NCI-H2081 treated with DMSO at 0.1 percent for 48 hours (cell line): ENCODE data around the gene CEP120.
A peak's percentile ranks its signal among the peaks of the same experiment; 100 is the strongest.
"Not testable (repeated sequence)": the region's sequence is repeated elsewhere in the genome, so short reads cannot be mapped to it uniquely, and the experiment has no call there.

Experiments used
- DNase-seq: peaks from one replicate; lab custom pipeline; 2025; lab: John Stamatoyannopoulos, UW

Gene CEP120

DNA sequence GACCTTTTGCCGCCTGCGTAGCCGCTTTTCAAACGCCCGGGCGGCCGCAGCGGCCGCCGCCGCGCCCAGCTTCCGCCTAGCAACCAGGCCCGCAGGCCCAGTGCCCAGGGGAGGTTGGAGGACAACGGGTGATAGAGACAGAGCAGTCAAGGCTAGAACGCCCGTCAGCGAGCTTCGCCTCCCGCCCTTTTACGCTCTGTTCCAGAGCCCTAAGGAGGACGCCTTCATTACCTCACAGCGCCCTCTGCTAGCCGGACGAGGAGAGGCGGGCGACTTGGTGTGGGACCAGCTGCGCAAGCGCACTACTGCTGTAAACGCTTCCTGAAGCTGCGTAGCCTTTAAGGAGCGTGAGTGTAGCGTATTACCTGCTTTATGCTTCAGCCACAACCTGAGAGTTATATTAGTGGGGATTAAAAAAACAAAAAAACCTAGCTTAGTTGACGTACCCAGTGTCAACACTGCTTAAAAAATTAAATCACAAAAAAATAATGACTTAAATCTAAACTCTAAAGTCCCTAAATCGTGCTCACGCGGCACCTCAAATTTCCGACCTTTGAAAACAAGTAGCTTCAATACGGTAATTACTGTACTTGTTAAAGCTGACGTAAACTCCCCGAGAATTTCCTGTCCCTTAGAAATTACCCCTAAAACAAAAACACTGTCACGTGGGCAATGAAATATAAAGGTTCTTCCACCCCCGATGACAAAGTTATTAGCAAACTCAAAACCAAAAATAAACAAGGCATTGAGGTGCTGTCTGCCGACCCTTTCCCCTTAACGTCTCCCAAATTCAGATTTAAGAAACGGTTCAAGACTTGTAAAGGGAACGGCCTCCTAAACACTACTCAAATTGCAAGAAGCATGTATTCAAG lies at the start of gene CEP120:
CEP120 (minus strand) TSS at position 126 of the 872 bp plus-strand sequence. CDS start 405 bp downstream, outside the sequence.
- DNase-seq: peak; percentile 94

DNA sequence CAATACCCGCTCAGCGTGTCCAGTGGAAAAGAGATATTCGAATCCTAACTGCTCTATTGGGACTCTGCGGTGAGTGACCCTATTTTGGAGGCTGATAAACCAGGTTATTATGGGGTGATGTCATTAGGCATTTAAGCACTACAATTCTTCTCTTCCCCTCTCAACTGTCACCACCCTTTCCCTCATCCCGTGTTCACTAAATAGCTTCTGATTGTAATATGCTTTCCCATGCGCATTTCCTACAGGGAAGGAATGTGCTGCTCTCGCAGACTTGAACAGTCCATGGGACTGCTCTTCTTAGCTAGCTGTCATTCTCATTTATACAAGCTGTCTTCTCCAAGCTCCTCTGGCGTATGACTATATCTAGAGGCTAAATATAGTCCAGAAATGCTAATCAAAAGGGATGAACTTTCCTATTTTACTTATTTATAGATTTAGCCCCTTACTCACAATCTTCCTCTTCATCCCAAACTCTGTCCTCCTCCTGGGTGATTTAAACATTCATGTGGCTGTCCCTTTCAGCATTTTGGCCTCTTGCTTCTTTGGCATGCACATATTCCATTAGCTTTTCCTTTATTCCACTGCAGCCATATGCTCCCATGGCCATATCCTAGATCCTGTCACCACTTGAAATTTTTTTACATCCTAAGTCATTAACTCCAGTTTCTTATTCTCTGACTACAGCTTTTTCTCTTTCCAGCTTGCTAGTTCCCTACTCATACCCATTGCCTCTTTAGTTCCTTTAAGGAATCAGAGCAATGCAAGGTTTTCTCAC lies 49.1 kb upstream of the CEP120 start:
- no peak for DNase-seq

DNA sequence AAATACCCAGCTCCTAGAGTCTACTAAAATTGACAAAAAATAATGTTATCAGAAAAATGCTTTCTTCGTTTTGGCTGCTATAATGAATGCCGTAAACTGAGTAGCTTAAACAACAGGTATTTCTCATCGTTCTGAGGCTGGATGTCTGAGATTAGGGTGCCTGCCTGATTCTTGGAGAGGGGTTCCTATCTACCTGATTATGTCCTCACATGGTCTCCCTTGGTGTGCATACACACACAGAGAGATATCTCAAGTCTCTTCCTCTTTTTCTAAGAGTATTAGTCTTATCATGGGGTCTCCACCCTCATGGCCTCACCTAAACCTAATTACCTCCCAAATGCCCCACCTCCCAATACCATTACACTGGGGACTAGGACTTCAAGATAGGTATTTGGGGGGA lies 48.2 kb upstream of the CEP120 start:
- DNase-seq: no peak

DNA sequence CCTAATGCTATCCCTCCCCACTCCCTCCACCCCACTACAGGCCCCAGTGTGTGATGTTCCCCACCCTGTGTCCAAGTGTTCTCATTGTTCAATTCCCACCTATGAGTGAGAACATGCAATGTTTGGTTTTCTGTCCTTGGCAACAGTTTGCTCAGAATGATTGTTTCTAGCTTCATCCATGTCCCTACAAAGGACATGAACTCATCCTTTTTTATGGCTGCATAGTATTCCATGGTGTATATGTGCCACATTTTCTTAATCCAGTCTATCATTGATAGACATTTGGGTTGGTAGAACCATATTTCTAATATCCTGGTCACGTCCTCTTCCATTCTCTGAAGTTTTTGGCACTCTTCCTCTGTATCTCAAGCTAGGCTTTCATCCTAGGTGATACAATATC lies 43.6 kb upstream of the CEP120 start:
- DNase-seq: not testable (repeated sequence)

DNA sequence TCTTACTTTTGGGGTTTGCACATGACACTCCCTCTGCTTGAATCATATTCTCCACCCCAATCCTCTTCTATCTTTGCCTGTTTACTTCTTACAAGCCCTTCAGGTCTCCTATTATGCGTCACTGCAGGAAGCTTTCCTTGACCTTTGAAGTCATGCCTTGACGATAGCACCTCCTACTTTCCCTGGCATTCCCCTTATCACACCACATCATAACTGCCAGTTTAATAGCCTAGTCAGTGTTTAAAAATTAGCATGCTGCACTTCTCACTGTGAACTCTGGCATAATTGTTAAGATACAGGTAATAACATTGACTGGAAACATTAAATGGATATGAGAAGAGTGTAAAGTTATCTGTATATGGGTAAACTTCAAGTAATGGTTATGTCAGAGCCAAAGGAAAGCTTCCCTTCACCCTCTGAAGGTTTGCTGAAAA lies 37.1 kb upstream of the CEP120 start:
- no peak for DNase-seq

DNA sequence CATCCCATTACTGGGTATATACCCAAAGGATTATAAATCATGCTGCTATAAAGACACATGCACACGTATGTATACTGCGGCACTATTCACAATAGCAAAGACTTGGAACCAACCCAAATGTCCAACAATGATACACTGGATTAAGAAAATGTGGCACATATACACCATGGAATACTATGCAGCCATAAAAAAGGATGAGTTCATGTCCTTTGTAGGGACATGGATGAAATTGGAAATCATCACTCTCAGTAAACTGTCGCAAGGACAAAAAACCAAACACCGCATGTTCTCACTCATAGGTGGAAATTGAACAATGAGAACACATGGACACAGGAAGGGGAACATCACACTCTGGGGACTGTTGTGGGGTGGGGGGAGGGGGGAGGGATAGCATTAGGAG lies 35.8 kb upstream of the CEP120 start:
- DNase-seq: not testable (repeated sequence)

DNA sequence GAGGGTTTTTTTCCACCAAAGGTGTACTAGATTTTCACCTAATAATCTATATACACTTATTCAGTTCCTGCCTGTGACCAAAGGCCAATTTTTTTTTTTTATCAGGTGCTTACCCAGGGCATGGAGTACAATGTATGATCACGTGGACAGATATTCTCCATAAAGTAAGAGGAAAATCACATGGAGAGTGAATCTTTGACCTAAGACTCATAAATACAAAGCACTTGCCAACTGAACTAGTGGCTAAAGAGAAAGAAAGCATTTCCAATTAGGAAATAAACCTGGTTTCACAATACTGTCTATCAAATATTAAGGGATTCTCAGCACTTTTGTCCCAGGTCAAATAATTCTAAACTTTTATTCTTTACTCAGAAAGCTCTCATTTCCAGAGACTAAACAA lies 33.0 kb upstream of the CEP120 start:
- no peak for DNase-seq

DNA sequence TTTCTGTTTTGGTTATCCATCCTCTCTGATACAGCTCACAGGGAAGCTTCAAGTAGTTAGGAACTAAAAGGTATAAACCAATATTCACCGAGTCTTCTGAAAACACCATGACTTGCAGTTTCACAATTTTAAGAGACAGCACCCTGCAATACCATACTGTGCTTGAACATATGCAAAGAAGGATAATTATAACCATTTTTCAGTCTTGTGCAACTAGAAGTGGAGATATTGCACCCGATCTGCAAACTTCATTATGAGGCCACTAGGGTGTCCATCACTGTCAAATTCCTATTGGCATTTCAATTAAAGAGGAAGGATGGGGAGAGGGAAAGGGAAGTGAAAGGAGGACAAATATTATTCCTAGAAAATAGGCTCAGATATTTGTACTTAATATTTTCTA lies 32.4 kb upstream of the CEP120 start:
- no peak for DNase-seq

DNA sequence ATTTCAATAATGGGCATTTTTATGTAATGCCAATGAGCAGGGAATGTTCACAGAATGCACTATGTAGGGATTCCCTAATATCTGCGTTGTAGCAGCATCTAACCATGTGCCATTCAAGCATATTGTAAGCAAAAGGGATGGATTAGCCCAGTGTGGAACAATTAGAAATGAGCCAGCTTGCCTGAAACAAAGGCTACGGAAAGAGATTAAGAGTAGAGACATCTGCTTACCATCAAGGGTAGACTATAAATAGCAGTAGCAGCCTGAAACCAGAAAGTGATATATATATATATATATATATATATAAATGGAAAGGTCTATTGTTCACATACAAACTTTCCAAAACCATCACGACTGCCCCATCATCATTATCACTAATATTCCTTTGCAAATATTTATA lies 31.9 kb upstream of the CEP120 start:
- no peak for DNase-seq

DNA sequence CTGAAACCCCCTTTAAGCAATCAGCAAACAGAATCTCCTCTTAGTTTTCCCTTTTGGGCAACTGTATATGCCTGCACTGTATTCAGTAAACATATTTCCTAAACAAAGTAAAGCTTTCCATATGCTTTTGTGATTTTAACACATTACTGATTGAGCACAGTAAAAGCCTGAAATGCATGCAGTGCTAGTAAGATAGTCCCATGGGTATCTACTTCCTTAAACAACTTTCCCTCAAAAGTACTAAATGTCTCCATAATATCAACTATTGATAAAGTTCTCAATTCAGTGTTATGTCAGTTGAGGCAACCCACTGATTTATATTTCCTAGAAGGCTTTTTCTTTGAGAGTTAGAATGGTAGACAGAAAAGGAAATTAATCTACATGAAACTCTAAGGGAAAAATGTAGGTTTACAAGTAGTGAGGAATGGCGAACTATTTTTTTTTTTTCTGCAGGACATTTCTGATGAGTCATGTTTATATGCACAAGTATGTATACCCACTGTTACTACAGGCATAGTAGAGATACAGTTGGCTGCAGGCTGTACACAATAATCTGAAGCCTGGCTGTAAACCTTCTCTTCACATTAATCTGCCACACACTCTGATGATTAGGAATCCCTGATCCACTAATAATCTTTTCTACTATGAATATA lies 31.2 kb upstream of the CEP120 start:
- no peak for DNase-seq

DNA sequence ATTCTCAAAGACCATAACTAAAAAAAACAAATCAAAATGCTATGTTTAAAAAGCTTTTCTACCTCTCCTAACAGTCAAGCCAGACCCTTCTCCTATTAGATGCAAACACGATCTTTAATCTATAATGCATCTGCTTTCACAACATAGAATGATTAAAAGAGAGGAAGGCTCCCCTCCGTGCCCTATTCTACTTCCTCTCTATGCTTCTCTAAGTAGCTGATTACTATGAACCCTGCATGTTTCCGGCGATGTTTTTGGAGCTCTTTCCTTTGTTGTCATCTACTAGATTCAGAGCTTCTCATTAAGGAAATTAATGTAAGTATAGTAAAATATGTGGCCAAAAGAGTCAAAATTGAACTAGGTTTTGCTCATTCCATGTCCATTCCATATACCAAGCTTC lies 29.2 kb upstream of the CEP120 start:
- no peak for DNase-seq

DNA sequence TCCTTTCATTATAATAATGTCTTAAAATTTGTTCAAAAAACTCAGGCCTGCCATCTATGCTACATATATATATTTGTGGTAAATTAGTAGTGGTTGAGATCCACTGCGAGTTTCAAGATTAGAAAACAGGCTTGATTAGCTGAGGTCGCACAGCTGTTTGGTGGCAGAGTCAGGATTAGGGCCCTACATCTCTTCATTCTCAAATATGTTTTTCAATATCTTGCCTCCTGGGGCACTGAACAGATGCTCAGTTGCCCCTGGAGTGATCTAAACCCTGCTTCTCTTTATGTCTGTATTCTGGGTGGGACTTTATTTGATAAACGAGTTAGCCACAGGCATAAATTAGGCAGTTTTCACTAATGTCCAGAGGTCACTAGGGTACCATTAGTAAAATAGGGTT lies 27.8 kb upstream of the CEP120 start:
- no peak for DNase-seq

DNA sequence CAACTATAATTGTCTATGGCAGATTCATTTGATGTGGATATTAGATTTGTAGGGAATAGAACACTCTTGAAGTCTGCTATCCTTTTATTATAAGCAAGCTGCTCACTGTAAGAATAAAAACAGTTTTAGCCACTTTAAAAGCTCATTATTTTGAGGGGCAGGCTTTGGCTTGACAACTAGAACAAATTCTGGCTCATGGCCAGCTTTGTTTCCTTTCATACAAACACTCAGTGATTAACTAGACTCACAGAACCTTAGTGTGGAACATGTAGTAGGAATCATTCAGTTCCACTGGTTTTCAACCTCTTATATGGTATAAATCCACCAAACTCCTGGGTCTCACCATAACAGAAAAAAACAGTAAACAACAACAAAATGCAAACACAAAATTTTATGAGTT lies 27.4 kb upstream of the CEP120 start:
- DNase-seq: no peak

DNA sequence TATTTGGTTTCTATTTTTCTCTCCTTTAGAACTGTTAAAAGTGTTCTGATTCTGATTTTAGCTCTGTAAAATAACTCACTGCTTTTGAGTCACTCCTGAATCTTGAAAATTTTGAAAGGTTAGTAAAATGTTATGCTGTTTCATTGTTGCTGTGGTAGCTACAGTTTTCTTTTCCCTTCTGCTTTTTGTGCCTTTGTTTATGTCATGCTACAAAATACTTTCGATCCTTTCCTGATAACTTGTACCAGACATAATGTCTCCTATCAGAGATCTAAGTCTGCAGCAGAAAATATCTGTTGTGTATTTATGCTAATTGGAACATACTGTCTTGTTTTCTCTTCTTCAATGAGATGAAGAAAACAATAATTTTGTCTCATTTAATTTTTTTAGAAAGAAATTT lies 26.9 kb upstream of the CEP120 start:
- no peak for DNase-seq

DNA sequence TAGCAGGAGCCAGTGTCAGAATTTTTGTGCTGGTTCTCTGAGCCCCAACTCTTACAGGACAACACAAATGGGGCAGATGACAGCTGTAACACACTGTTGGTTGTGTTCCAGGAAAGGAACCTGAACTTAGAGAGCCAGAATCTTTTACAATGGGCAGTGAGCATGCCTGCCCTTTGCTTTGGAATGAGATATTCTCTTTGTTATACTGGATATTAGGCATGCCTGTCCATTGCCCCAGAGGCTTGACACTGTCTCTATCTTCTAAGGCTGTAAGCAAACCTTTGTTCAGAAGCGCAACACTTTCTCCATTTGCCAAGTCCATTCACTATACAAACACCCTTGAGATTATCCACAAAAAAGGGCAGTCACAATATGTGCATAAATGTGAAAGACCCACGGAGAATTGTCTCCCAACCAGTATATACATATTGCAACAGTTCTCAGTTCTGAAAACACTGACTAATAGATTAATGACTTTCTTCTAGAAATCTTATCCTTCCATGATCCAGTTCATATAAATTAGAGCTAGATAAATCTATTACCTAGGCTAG lies 26.3 kb upstream of the CEP120 start:
- no peak for DNase-seq

DNA sequence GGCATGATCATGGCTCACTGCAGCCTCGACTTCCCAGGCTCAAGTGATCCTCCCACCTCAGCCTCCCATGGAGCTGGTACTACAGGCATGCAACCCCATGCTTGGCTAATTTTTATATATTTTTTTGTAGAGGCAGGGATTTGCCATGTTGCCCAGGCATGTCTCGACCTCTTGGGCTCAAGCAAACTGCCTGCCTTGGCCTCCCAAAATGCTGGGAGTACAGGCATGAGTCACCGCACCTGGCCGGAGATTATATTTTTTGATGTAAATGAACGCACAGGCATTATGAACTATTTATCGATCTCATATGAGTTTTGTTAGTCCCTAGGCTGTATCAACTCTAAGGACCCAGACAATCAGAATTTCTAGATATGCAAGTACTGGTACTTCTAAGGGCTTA lies 25.5 kb upstream of the CEP120 start:
- DNase-seq: no peak

DNA sequence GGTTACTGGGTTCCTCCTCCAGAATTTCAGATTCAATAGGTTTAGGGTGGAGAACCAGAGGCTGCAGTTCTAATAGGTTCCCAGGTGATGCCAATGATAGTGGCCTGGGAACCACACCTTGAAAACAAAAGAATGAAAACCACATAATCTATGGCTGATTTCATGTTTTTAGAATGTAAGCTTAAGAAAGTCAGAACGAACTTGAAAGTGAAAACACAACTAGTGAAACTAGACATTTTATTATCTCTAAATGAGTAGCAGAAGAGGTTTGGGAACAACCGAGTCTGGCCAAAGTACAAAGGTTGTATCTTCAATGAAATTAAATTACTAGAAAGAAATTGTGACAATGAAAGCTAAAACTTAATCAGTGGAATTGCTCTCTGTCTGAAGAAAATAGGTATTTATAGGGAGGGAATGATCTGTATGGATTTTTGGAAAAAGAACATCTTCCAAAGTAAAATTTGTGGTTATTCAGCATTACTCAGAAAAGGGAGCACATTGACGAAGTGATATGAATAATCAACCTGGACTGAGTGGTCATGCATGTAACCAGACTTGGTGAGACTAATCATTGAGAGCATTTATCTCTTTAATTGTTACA lies 24.9 kb upstream of the CEP120 start:
- no peak for DNase-seq

DNA sequence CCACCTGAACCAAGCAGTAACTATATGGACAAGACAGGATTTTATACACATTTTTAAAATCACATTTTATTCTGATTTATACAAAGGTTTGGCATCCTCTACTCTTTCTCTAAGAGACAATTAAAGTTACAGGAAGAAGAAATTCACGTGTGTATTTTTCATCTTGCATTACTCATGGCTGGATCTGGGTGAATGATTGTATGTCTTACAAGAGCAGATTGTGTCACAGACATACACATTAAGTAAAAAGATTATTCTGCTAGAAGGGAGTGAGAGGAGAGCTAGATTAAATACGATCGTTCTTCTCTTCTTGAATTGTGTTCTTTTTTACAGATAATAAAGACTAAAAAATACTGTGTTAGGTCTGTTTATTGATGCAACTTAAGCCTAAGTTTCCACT lies 20.8 kb upstream of the CEP120 start:
- DNase-seq: no peak

DNA sequence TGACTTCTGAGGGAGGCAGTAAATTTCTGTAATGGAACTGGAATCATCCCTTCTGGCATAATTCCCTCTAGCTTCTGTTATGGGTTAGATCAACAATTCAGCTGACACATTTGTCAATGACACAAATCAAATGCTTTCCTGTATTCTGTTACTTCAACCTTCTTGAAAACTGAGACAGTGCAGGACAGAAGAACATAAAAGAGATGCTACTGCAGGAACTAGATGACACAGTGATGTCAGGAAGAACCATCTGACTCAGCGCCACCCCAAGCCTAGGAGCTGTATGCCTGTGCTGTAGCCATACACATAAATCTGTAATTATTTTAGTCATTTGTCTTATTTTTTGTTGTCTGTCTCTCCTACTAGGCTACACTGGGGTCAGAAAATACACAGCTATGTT lies 18.2 kb upstream of the CEP120 start:
- no peak for DNase-seq

DNA sequence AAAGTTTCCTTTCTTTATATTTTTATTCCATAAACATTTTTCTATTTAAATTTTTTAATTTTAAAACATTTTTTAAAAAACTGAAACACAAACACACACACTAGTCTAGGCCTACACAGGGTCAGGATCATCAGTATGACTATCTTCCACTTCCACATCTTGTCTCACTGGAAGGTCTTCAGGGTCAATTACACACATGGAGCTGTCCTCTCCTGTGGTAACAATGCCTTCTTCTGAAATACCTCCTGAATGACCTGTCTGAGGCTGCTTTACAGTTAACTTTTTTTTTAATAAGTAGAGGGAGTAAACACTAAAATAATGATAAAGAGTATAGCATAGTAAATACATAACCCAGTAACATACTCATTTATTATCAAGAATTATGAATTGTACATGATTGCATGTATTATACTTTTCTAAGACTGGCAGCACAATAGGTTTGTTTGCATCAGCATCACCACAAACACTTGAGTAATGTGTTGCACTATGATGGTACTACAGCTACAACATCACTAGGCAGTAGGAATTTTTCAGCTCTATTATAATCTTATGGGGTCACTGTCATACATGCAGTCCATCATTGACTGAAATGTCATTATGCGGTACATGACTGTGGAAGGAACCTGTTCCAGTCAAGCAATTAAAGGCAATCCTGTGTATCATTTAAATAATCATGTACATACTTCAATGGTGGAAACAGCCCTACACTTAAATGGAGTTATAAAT lies 17.4 kb upstream of the CEP120 start:
- no peak for DNase-seq

DNA sequence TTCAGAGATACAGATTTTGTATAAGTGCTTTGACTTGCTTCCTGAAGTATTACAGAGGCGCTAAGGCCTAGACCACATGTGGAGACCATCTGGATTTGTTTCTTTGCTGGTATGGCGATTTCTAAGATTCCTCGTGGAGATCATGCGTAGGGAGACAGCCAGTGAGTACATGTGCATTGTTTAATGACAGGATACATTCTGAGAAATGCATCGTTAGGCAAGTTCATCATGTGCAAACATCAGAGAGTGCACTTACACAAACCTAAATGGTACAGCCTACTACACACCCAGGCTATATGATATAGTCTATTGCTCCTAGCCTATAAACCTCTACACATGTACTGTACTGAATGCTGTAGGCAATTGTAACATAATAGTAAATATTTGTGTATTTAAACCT lies 16.5 kb upstream of the CEP120 start:
- DNase-seq: no peak
